CD4-positive, alpha-beta T cell treated with Interleukin-4 for 1 hour (primary cell): ENCODE measurements around the gene LYPLA2.

Experiments used
- DNase-seq, 2 donors: peaks; one replicate each; pipeline ENCODE4 v3.0.0-alpha.2; 2020 to 2022

The LYPLA2 gene

GRCh38 chr1:23790696-23791515, at the start of gene LYPLA2:
Gene LYPLA2, plus strand, starts transcription at chr1:23791145. Its CDS starts 1,538 bp downstream, at chr1:23792683.
- peak; percentile 86 to 87 for DNase-seq

DNA sequence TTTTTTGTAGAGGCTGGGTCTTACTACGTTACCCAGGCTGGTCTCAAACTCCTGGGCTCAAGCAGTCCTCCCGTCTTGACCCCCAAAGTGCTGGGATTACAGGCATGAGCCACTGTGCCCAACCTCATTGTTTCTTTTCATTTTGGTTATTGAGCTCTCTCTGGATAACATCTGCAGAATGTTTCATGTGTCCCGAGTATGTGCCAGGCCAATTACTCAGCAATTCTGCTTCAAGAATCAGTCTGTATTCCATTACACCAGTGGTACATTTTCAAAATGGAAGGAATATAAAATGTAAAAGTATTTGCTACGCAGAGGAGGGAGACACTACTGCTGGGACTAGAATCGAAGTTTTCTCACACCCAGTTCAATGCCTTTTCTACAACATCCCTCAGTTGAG, 49.3 kb upstream of the LYPLA2 start:
- DNase-seq: no peak

DNA sequence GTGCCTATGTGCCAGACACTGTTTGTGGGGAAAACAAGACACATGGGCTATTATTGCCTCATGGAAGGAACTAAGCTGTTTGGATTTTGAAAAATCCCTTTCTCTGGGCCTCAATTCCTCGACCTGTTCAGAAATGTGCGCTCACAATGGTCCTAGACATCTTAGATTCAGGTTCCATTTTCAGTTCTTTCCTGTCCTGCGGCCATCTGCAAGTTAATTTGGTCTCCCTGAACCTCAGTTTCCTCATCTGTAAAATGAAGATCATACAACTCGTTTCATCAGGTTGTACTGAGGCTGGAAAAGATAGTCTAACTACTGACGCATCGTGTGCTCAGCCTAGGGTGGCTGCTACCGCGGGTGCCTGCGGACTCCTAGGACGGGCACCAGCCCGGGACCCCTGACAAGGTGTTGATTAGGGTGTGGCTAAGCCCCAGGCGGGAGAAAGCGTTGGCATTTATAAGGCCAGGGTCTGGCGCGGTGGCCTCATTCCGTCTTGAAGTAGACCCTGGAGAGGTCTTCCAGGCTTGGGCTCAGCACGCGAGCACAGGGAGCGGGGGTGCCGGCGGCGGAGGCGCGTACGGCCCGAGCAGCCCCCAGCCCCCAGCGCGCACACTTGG, 48.2 kb upstream of the LYPLA2 start:
- peak in 1 of 2 donors; percentile 14 for DNase-seq

DNA sequence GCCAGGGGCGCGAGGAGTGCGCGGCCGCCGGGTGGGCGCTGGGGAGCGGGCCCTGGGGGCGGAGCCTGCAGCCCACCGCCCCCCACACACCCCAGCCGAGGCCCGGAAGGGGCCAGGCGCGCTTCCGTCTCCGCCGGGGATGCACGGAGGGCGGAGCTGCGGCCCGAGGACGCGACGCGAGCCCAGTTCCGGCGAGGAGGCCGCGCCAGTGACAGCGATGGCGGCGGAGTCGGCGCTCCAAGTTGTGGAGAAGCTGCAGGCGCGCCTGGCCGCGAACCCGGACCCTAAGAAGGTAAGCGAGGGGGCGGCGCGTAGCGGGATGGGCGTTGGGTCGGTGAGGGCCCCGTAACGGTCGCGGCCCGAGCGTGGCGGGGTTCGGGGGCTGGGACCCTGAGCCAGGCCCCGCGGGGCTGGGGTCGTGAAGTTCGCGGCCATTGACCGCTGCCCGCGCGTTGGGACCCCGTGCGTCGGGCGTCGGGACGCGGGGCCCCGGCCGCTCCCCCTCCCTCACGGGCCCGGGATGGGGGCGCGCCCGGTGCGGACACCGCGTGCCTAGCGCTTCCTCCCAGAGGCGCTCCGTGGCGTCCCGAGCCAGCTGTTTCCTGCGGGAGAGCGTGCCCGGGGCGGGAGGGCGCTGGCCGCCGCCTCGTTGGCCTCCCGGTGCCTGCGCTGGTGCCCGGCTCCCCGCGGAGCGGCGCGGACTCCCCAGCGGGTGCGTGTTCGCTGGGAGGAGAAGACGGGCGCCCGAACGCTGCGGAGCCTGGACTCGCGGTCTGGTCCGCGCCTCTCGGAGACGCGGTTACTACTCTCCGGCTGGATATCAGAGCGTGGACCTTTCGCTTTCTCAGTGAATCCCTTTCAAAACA, 47.4 kb upstream of the LYPLA2 start, which contains the start of gene ELOA:
TSS of gene ELOA (plus strand) at position 185 of the 866 bp plus-strand sequence. CDS start at position 218, 33 bp downstream.
- DNase-seq: peak; percentile 73

GRCh38 chr1:23745515-23745914, 45.4 kb upstream of the LYPLA2 start:
- DNase-seq: peak in 1 of 2 donors; percentile 36

- no peak for DNase-seq
These were observed 42.9 kb upstream of the LYPLA2 start for GRCh38 chr1:23748016-23748415.

DNA sequence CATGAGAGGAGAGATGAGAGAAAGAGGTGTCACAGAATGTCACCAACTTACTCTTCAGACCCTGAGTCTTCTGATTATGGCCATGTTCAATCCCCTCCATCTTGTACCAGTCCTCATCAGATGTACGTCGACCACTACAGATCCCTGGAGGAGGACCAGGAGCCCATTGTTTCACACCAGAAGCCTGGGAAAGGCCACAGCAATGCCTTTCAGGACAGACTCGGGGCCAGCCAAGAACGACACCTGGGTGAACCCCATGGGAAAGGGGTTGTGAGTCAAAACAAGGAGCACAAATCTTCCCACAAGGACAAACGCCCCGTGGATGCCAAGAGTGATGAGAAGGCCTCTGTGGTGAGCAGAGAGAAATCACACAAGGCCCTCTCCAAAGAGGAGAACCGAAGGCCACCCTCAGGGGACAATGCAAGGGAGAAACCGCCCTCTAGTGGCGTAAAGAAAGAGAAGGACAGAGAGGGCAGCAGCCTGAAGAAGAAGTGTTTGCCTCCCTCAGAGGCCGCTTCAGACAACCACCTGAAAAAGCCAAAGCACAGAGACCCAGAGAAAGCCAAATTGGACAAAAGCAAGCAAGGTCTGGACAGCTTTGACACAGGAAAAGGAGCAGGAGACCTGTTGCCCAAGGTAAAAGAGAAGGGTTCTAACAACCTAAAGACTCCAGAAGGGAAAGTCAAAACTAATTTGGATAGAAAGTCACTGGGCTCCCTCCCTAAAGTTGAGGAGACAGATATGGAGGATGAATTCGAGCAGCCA, 39.7 kb upstream of the LYPLA2 start:
- DNase-seq: peak; percentile 48 to 51

DNA sequence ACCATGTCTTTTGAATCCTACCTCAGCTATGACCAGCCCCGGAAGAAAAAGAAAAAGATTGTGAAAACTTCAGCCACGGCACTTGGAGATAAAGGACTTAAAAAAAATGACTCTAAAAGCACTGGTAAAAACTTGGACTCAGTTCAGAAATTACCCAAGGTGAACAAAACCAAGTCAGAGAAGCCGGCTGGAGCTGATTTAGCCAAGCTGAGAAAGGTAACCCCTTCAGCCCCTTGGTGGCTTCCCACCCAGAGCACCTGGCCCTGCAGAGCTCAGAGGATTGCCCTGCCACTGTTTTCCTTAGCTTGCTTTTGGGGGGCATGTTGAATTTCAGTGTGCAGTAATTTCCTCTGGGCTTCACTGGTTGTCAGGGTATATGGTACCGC, 39.1 kb upstream of the LYPLA2 start:
- no peak for DNase-seq

DNA sequence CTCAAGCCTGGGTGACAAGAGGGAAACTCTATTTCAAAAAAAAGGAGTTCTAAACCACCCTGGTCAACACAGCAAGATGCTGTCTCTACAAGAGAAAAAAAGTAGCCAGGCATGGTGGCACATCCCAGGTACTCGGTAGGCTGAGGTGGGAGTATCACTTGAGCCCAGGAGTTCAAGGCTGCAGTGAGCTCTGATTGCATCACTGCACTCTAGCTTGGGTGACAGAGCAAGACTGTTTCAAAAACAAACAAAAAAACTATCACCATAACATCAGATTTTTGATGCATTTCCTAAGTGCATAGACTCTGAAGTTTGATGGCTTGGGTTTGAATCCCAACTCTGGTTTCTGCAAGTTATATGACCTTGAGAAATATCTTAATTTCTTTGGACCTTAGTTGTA, 38.0 kb upstream of the LYPLA2 start:
- DNase-seq: no peak

- no peak for DNase-seq
These were observed 34.3 kb upstream of the LYPLA2 start for GRCh38 chr1:23756676-23757075.

DNA sequence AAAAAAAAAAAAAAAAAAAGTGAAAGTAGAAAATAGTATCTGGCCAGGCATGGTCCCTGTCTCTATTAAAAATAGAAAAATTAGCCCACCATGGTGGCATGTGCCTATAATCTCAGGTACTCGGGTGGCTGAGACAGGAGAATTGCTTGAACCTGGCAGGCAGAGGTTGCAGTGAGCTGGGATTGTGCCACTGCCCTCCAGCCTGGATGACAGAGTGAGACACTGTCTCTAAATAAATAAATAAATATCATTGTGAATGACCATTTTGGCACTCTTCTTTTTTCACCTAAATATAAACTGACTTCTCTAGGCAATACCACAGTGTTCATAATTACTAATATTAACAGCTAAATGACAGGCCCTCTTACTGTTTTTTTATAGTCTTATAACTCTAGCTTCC, 33.1 kb upstream of the LYPLA2 start:
- DNase-seq: no peak

- no peak for DNase-seq
These were observed 31.7 kb upstream of the LYPLA2 start for GRCh38 chr1:23759277-23759676.

DNA sequence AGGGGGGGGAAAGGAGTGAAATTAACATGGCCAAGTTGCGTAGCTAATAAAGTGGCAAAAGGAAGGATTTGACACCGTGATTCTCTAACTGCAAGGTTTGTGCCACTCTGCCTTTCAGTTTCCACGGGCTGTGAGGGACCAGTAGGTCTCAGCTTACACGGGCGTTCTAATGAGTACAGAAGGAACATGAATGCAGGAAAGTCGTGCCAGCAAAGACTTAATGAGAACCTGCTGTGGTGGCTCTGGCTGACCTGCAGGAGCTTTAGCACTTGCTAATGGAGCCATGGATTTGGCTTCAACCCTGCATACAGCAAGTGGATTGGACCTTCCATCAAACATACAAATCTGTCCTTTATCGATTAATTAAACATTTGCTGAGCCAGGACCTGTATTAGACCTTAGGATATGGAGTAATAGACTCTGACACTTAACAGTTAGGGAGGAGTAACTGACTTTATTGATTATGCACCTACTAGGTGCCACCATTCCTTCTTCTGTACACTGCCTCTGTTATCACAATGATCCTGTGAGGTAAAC, 27.8 kb upstream of the LYPLA2 start:
- no peak for DNase-seq

DNA sequence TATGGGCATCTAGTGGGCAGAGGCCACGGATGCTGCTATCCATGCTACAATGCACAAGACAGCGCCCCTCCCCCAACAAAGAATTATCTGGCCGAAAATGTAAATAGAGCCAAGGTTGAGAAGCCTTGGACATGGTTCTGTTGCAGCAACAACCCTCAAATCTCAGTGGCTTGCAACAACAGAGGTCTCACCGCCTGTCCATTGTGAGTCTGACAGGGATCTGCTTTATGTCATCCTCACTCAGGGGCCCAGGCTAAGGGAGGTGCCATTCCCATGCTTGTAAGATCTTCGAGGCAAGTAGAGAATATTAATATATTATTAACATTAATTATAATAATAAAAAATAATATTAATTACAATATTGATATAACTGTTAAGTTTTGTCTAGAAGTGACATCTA, 22.2 kb upstream of the LYPLA2 start:
- no peak for DNase-seq

- peak; percentile 85 to 86 for DNase-seq
These were observed 18.7 kb upstream of the LYPLA2 start for GRCh38 chr1:23772049-23772853.

DNA sequence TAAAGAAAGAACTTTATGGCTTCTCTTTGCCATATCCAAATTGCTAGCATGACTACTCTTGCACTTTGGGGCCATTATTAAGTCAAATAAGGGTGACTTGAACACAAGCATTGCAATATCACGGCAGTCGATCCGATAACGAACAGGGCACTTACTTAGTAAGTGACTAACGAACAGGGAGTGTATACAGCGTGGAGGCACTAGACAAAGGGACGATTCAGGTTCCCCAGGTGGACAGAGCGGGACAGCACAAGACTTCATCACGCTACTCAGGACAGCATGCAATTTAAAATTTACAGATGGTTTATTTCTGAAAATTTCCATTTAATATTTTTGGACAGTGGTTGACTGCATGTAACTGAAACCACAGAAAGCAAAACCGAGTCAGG, 18.1 kb upstream of the LYPLA2 start:
- no peak for DNase-seq

DNA sequence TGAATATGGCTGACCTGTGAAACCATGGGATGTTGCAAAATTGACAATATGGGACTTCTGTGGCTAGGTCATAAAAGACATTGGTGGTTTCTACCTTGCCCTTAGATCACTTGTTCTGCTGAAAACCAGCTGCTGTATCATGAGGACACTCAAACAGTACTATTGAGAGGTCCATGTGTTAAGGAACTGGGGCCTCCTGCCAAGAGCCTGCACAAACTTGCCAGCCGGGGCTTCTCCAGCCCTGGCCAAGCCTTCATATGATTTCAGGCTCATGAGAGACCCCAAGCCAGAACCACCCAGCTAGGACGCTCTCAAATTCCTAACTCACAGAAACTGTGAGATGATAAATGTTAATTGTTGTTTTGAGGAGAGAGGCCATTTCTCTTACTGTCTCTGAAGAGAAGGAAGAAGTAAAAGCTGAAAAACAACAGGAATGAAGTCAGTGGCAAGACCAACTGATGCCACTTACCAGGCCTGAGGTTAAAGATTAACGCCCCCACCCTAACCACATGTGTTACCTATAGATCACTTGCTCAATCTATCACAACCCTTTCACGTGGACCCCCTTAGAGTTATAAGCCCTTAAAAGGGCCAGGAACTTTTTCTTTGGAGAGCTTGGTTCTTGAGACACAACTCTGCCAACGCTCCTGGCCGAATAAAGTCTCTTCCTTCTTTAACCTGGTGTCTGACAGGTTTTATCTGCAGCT, 16.6 kb upstream of the LYPLA2 start:
- no peak for DNase-seq

- DNase-seq: no peak
These were observed 14.7 kb upstream of the LYPLA2 start for GRCh38 chr1:23776217-23776616.

- peak; percentile 86 for DNase-seq
These were observed 12.7 kb upstream of the LYPLA2 start, which contains the start of gene PITHD1 for GRCh38 chr1:23777979-23778814. Gene PITHD1, plus strand, starts transcription at chr1:23778418. Its CDS starts 98 bp downstream, at chr1:23778516.
